Bronchial epithelial cell (primary cell): ENCODE results near the gene RAI14. TPM values are rescaled to one million over a fixed set of nuclear protein-coding genes. Genes with fewer than 3 reads are reported as not detected.

Source experiments
- DNase-seq: peaks from one replicate; pipeline ENCODE4 v3.0.0-alpha.2; 2010; ENCODE audit warnings: low read depth
- FAIRE-seq: peaks from 2 replicates; lab custom pipeline; 2011; peaks lifted over from hg19 to GRCh38; lab: Jason Lieb, UNC
- H3K27me3 ChIP-seq: 2 replicates; pipeline ENCODE4 v1.5.1; 2011; ENCODE audit warnings: low read length; ENCODE audit not compliant: control insufficient read depth, insufficient read depth
- H3K36me3 ChIP-seq: 2 replicates; pipeline ENCODE4 v1.5.1; 2011; ENCODE audit warnings: low read length; ENCODE audit not compliant: control insufficient read depth, insufficient read depth
- H3K4me3 ChIP-seq: 2 replicates; pipeline ENCODE4 v1.5.1; 2011; ENCODE audit warnings: mild to moderate bottlenecking, low read depth, low read length, control low read depth
- CTCF ChIP-seq: IDR thresholded peaks from 2 replicates; pipeline ENCODE4 v1.5.1; 2011; ENCODE audit warnings: mild to moderate bottlenecking, moderate library complexity, low read length, control low read depth, inconsistent platforms; ENCODE audit not compliant: insufficient read depth, severe bottlenecking
- total RNA-seq: library from RNA; depleted of rRNA; stranded (reverse); fragments of >200 nt; gene quantifications from 2 replicates; pipeline ENCODE4 v1.2.1, GENCODE V29; 2014

RAI14 gene
- total RNA-seq, 1 donor from 2014 or later: 60.0 TPM

DNA sequence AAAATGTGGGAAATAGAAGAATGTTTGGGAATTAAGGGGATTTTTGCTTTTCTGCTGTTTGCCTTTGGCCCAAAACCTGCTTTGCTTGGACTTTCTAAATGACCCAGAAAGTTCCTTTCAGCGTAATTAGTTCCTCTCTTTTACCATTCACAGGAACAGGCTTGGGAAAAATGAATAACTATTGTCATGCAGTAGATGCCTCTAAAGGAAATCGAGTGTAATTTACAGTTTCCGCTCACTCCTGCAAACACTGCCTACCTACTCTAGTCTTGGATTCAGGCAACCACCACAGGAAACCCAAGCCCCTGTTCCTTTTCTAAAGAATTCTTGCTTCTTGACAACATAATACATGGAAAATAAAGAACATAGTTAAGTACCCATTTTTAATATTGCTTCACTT lies 207.8 kb downstream of the RAI14 start:
- DNase-seq: no peak
- FAIRE-seq: no peak
- no peak overlapping the region for H3K4me3 ChIP-seq
- no peaks in the 10 kb centered on the region for H3K36me3 ChIP-seq
- H3K27me3 ChIP-seq: no peaks in the 10 kb centered on the region
- TF ChIP-seq CTCF: no peak

GRCh38 chr5:34865091-34865490 lies 209.0 kb downstream of the RAI14 start:
- FAIRE-seq: no peak
- H3K4me3 ChIP-seq: no peak overlapping the region

DNA sequence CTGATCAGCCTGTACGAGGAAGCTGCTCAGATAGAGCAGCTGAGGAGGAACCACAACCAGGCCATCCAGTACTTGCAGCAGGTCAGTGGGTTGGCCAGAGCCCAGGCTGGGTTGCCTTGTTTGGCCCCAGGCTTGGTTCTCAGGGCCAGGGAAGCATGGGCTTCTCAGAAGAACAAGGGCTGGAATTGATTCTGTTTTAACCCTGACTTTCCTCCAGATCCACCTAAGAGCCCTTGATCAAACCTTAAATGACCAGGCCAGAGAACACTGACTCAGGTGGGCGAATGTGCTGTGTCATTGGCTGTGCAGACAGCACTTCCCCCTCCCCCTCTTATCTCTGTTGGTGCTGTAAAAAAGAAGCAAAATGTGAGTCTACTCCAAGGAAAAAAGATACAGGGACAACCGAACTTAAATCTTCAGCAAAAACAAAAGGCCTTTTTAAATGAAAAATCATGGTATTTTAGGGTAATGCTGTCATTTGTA lies 210.9 kb downstream of the RAI14 start:
- TF ChIP-seq CTCF: no peak
- DNase-seq: no peak
- no peak for FAIRE-seq
- no peaks in the 10 kb centered on the region for H3K36me3 ChIP-seq
- H3K4me3 ChIP-seq: no peak overlapping the region
- no peaks in the 10 kb centered on the region for H3K27me3 ChIP-seq

More at GRCh38 chr5:34865091-34865490, 209.0 kb downstream of the RAI14 start:
- H3K27me3 ChIP-seq: no peaks in the 10 kb centered on the region
- no peak for DNase-seq
- no peak for TF ChIP-seq CTCF
- no peaks in the 10 kb centered on the region for H3K36me3 ChIP-seq

- FAIRE-seq: no peak
- H3K36me3 ChIP-seq: no peaks in the 10 kb centered on the region
- no peaks in the 10 kb centered on the region for H3K27me3 ChIP-seq
- DNase-seq: no peak
- TF ChIP-seq CTCF: no peak
- no peak overlapping the region for H3K4me3 ChIP-seq
Measured at GRCh38 chr5:34867660-34868059, 211.5 kb downstream of the RAI14 start.

DNA sequence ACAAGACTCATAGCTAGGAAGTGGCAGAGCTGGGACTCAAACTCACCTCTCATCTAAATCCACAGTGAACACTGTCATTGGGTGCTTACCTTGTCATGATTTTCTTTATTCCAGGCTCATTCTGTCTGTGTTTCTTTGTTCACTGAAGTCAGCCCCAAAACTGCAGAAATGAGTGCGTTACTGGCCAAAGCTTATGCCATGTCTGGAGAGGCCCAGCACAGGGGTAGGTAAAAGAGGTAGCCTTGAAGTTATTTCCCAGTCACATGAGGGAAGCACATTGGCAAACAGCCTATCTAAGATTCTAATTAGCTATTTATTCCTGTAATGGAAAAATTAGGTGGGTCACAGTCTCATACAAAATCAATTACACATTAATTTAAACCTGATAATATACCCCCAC lies 212.7 kb downstream of the RAI14 start:
- TF ChIP-seq CTCF: no peak
- Histone ChIP-seq H3K36me3 (no peaks in the 10 kb centered on the region), H3K27me3 (no peaks in the 10 kb centered on the region), H3K4me3 (no peak overlapping the region)
- FAIRE-seq: no peak
- no peak for DNase-seq

- no peak for TF ChIP-seq CTCF
Measured at GRCh38 chr5:34869256-34869655, 213.1 kb downstream of the RAI14 start.

More at GRCh38 chr5:34869256-34869655, 213.1 kb downstream of the RAI14 start:
- DNase-seq (no peak), FAIRE-seq (no peak)
- H3K36me3 ChIP-seq: no peaks in the 10 kb centered on the region
- H3K4me3 ChIP-seq: no peak overlapping the region
- no peaks in the 10 kb centered on the region for H3K27me3 ChIP-seq
